HG02981 (cell line): ENCODE data around the gene TOR2A.
A peak's percentile ranks its signal among the peaks of the same experiment; 100 is the strongest.

Experiments used
- ATAC-seq: cut with Tn5 transposase; IDR thresholded peaks from one replicate; pipeline ENCODE4 v1.9.1; 2021; ENCODE audit warnings: mild to moderate bottlenecking, moderate library complexity; ENCODE audit not compliant: unreplicated experiment

TOR2A gene

DNA sequence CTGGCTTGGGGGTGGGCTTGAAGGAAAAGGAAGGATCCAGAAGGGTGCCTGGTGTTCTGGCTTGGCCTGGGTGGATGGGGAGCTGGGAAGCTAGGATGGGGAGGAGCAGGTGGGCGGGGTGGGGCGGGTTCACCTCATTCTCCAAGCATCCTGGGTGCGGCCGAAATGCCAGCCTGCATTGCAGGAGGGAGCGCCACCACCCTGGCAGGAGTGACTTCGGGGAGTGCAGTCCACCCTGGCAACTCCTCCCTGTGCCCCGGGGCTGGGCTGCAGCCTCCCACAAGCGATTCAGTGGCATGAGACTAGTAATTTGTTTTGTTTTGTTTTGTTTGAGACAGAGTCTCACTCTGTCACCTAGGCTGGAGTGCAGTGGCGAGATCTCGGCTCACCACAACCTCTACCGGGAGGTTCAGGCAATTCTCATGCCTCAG, 13.7 kb downstream of the TOR2A start:
- ATAC-seq: no peak

DNA sequence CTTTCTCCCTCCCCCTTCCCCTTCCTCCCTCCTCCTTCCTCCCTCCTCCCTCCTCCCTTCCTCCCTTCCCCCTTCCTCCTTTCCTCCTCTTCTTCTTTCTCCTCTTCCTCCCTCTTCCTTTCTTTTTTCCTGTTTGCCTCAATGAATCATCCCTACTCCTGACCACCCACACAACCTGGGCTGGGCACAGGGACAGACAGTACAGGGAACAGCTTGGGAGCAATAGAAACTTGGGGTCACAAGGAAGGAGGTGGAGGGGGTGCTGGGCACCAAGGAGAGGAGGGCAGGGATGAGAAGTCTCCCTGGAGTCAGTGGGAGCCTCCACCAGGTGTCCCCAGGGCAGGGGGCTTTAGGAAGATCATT, 14.2 kb downstream of the TOR2A start:
- ATAC-seq: no peak

DNA sequence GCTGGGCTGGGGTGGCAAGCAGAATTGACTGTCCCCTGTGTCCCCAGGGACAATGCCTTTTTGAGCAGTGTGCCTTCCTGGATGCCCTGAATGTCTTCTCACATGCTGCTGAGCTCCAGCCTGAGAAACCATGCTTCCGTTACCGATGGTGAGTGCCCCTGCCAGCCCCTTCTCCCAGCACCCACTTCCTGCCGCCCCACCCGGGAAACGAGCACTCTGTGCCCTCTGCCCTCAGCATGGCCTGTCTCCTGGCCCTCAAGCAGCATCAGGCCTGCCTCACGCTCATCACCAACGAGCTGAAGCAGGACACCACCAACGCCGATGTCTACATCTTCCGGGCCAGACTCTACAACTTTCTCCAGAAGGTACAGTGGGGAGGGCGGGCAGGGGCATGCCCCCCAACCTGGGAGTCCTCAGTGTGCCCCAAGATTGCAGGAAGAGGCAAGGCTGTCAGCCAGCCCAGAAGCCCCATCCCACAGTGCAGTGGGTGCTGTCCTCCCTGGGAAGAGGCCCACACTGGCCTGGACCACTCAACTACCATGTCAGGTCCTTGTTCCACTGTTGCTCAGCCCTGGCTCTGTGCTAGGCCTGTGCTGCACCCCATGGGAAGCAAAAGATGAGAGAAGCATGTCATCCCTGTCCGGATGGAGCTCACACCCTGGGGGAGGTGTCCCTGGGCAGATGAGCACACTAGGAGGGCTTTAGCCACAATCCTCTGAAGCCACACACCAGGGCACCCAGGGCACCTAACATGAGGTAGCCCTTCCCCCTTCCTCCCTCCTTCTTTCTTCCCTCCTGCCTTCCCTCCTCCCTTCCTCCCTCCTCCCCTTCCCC, 14.8 kb downstream of the TOR2A start:
- ATAC-seq: no peak

DNA sequence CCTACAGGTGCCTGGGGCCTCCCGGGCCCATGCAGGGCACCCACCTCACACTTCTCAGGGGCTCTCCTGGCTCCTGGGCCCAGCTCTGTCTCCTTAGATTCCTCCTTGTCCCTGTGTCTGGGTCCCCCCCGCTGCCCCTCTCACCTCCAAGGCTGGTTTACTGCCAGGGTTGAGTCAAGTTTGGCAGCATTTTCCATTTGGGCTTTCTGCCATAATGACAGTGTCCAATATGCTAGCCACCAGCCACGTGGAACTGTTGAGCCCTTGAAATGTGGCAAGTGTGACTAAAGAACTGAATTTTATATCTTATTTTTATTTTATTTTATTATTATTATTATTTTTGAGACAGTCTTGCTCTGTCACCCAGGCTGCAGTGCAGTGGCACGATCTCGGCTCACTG, 17.3 kb downstream of the TOR2A start:
- no peak for ATAC-seq

DNA sequence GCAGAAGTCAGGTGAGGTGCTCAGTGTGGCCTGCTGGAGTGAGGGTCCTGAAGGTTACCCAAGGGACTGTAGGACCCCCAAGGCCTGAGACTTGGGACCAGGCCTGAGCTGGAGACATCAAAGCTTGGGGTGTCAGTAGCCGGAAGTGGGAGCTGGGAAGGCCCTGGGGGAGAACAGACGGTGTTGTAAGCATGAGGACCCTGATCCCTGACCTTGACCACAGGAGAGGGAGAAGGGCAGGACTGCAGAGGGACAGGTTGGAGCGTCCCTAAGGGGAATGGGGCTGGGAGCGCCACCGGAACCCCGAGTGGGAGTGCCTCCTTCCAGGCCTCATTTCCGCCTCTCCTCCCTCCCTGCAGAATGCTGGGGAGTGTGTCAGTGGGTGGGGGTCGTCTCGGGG, 18.7 kb downstream of the TOR2A start:
- no peak for ATAC-seq

DNA sequence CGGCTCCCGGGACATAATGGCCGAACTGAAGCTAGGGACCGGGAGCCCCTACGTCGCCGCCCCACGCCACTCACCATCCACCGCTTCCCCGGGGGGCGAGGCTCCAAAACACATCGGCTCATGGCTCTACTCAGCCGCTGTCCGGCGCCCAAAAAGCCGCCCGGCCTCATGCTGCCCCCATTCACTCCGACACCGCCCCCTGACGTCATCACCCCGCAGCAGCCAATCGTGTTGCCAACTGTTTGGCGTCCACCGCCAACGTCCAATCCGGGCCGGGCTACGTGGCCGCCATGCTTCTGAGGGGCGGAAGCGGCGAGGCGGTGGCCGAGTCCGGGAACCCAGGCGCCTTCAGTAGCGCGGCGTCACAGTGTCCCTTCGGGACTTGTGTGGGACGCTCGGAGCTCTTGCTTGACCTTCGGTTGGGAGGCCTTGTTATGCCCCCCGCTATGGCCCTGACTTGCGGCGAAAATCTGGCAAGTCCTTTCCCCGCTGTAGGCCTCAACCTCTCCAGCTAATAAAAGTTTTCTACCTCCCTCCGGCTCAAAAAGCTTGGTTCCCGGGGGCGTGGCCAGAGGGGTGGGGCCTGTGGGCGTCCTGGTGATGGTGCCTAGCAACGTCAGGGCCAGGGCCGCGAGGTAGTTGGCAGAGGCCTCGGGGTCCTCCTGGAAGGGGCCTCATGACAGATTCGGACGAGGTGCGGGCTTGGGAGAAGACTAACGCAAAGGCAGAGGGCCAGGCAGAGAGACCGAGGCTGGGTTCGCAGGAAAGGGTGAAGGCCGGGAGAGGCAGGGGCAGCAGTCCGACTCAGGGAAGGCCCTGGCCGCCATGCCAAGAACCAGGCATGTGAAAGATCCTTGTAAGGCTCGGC, 19.4 kb downstream of the TOR2A start, which contains the start of the genes PTRH1 and TTC16:
TSS of gene PTRH1 (minus strand) at position 194 of the 868 bp plus-strand sequence. CDS start at position 170, 24 bp downstream.
TSS of gene TTC16 (plus strand) at position 610 of the 868 bp plus-strand sequence. CDS start at position 677, 67 bp downstream.
- ATAC-seq: peak; percentile 92

DNA sequence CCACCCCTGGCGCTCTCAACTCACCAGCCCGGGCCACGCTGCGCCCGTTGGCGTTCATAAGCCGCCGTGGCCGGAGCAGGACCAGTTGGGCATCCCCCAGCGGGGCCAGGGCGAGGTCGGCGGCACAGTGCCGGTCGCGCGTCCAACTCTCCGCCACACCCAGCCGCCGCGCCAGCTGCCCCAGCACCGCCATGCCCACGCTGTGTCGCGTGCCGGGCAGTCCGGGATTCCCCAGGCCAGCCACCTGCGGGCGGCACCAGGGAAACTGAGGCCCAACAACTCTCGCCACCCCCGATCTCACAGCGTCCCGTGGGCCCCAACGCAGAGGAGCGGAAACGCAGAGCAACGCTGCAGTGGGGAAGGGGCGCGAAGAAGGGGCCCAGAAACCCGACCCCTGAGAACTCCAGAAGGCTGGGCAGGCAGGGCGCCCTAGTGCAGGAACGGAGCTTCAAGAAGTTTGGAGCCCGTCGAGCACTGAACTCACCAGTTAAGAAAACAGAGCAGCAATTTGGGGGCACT, 20.1 kb downstream of the TOR2A start:
- ATAC-seq: no peak

DNA sequence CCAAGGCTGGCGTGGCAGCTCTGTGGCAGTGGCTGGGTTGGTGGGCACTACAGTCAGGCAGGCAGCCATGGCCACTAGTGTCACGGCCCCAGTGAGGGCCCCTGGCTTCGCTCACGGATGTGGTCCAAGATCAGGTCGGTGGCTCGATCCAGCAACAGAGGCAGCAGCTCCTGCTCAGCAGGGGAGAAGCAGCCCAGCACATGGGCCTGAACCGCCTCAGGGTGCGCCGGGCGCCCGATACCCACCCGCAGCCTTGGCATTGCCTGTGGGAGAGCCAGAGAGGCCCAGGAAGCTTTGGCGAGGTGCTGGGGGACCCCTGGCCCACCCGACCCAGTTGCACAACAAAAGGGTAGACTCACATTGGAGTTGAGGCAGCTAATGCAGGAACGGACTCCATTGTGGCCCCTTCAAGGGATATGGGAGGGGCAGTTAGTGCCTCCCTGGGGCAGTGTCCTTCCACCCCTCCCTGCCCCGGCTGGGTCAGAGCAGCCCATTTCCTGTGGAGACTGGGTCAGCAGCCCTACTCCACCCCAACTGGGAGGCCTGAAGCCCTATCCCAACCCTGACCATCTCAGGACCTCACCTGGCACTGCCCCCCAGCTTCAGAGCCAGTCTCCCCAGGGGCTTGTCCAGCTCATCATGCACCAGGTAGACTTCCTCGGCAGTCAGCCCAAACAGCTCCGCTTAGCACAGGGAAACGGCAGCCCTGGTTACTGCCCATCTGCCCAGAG, 20.9 kb downstream of the TOR2A start:
- no peak for ATAC-seq

DNA sequence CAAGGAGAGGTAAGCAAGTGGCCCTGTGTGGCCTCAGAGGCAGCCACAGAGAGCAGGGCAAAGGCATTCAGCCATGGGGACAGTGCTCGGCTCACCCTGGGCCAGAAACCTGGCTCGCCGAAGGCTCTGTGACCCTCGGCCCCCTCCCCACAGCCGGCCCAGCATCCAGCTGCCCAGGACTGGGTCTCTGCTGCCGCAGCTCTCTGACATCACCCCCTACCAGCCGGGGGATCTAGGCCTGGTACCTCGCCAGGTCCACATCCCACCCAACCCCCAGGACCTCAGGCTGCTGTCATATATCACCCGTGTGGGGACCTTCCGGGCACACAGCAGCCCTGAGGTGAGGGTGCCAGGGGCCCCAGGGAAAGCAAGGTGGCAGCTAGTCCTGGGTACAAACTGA, 22.2 kb downstream of the TOR2A start:
- ATAC-seq: no peak

DNA sequence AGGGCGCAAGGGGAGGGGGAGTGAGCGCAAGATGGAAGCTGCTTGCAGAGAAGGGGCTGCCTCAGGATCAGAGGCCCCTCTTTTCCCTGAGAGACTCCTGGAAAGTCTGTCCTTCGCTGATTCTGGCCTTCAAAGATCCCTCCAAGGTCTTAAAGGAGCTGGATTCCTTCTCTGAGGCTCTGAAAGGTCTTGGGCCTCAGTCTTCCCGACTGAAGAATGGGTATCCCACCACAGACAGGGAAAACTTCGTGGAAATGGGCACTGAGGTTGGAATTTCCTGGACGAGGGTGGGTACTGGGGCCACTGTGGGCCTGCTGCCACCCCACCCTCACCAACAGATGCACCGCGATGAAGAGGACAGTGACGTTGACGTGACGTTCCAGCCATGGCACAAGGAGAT, 22.7 kb downstream of the TOR2A start:
- no peak for ATAC-seq

DNA sequence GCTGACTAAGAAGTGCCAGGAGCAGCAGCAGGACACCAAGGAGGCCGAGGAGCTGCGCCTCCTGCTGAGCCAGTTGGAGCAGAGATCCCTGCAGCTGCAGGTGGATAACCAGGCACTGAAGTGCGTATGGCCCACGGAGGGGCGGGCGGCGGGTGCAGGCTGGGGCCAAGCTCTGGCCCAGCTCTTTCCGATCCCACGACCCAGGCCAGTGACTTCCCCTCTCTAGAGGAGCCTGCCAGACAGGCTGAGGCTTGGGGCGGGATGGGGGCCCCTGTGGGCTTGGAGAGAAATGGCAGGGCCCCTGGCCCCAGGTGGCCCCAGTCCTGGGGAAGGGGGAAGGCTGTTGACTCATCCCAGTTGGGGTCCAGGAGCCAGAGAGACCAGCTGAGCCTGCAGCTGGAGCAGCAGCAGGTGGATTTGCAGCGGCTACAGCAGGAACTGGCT, 23.2 kb downstream of the TOR2A start:
- no peak for ATAC-seq

DNA sequence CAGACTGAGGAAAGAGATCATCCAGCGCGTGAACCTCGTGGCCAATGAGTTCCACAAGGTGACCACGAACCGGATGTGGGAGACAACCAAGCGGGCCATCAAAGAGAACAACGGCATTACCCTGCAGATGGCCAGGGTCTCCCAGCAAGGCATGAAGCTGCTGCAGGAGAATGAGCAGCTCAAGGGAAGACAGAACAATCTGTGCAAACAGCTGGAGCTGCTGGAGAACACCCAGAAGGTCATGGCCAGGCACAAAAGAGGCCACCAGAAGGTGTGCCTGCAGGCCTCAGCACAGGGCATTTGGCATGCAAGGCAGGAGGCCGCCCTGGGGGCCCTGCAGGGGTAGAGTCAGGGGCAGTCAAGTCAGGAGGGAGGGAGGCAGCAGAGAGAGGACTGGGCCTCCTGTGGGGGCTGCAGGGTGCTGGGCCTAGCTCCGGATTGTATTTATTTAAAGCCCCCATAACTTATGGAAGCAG, 23.8 kb downstream of the TOR2A start:
- ATAC-seq: no peak

DNA sequence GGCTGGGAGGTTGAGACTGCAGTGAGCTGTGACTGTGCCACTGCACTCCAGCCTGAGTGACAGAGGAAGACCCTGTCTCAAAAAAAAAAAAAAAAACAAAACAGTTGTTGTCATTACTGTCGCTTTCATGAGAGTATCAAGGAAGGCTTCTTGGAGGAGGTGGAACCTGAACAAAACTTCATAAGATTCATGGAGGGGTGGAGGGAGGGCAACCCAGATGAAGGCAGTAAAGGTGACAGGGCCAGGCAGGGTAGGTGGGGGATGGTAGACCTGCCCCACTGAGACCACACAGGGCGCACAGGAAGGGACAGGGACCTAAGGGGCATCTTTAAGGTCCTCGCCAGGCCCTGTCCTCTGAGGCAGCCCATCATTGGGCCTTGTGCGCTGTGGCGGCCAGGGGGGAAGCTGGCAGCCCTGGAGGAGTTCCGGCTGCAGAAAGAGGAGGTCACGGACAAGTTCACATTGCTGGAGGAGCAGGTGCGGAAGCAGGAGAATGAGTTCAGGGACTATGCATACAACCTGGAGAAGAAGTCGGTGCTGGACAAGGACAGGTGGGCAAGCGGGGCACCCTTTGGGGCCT, 24.8 kb downstream of the TOR2A start:
- ATAC-seq: no peak

DNA sequence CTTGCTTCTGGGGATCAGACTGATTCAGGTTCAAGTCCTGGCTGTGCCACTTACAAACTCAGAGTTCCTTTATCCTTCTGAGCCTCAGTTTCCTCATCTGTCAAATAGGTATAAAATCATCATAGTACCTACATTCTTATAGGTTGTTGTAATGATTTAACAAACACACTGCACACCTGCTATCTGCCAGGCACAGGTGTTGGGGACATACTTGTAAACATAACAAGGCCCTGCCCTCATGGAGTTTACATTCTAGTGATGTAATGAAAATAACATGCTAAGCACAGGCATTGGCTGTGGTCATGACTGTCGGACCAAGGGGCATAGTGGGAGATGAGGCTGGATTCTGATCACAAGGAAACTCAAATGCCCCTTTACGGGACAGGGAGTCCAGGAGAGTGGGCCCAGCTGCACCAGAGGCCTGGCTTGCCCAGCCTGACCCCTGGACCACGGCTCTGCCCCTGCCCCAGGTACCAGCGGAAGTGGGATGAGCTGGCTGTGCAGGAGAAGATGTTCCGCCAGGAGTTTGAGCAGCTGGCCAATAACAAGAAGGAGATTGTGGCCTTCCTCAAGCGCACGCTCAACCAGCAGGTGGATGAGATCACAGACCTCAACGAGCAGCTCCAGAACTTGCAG, 26.0 kb downstream of the TOR2A start:
- no peak for ATAC-seq

DNA sequence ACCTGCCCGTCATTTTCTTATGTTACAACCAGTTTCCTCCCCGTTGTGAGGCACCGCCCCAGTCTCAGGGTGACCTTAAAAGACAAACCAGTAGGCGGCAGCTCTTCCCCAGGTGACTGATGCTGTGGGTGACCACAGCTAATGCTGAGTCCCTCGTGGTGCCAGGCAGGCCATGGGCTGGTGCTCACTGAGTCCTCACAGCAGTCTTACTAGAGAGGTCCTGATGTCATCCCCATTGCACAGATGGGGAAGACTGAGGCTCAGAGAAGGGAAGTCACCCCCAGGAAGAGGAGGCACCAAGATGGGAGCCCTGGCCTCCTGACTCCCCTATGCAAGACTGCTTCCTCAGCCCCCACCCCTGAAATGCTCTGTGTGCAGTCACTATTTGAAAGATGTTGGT, 27.3 kb downstream of the TOR2A start:
- ATAC-seq: no peak

DNA sequence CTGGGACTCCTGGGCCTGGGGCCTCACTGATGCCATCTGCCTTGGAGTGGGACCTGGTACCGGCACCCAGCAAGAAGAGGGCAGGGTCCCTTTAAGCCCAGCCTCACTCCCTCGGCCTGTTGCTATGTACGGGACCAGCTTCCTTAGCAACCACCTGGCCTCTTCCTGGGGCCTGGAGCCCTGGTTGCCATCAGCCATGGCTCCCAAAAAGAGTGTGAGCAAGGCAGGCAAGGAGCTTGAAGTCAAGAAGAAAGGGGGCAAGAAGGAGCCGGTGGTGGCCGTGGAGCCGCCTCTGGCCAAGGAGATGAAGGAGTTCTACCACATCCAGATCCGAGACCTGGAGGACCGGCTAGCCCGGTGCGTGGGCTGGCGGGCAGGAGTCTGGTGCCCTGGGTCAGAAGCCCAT, 28.3 kb downstream of the TOR2A start, which contains the start of gene CFAP157:
TSS of gene CFAP157 (plus strand) at position 153 of the 406 bp plus-strand sequence. CDS start at position 197, 44 bp downstream.
- no peak for ATAC-seq

DNA sequence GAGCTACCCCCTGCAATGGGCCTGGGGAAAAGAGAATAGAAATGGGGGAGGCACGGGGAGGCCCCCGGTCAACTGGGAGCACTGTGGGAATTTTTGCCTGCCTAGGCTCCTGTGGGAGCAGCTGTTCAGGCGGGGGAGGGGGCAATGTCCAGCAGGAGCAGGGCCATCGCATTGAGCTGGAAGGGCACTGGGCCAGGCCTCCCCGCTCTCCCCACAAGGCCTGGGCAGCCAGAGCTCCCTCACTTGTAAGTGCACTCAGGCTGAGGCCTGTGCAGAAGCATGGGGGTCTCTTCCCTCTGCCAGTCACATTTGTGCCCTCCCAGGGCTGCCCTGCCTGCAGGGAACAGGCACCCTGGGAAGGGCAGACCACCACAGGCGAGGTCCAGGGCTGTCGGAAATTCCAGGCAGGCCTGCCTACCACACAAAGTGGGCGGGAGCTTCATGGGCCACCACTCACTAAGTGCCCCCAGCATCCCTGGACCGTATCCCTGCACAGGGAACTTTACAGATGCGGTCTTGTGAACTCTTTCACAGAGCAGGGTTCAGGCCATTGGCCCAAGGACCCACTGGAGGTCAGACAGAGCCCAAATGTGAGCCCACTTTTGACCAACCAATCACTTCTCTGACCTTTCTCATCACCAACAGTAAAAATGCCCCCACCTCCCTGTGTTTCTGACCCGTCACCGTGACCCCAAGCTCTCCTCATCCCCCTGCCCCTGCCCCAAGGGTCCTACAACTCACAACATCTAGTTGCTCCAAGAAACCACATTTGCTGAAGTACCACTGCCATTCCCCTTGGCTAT, 29.3 kb downstream of the TOR2A start:
- ATAC-seq: no peak

DNA sequence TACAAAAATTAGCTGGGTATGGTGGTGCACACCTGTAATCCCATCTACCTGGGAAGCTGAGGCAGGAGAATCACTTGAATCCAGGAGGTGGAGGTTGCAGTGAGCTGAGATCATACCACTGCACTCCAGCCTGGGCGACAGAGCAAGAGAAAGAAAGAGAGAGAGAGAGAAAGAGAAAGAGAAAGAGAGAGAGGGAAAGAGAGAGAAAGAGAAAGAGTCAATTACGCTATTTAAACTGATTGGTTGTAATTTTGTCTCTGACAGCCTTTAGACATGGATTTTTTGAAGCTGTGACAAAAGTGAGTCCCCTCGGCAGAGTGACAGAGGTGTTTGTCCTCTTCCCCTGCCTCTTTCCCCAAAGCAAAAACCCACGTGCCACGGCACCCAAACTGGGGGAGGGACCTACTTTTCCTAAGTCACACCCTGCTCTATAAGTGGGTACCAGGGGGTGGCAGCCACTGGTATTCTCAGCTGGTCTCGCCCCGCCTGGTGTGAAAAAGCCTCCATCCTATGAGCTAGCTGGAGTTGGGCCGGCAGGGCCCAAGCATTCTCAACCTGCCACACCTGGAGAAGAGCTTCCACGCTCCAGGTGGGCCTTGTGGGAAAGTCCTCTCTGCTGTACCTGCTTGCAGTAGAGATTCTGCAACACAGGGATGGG, 31.7 kb downstream of the TOR2A start:
- ATAC-seq: no peak
